HEK293T (cell line): Measurements from ENCODE around the gene CDH4.

Experiments
- CTCF ChIA-PET: fragments of 350-600 bp; formaldehyde crosslinking; extraction: SDS; loops from one replicate; lab custom pipeline; 2021; ENCODE audit warnings: antibody characterized with exemption, inconsistent platforms; lab: Yijun Ruan, JAX
- POLR2A ChIA-PET: fragments of 350-600 bp; formaldehyde crosslinking; extraction: SDS; loops from one replicate; lab custom pipeline; 2020; ENCODE audit warnings: antibody characterized with exemption, inconsistent platforms; lab: Yijun Ruan, JAX
- DNase-seq: peaks from one replicate; pipeline ENCODE4 v3.0.0; 2012; ENCODE audit warnings: mixed read lengths; ENCODE audit errors: extremely low spot score
- ARNT ChIP-seq: fragments of 450-650 bp; IDR thresholded peaks from 2 replicates; pipeline ENCODE4 v1.6.1; 2017; ENCODE audit warnings: mild to moderate bottlenecking
- BHLHE40 ChIP-seq: fragments of 450-650 bp; IDR thresholded peaks from 2 replicates; pipeline ENCODE4 v1.6.1; 2016; ENCODE audit warnings: mild to moderate bottlenecking, moderate library complexity, borderline replicate concordance
- CTBP1 ChIP-seq: fragments of 450-650 bp; IDR thresholded peaks from 2 replicates; pipeline ENCODE4 v1.6.1; 2016; ENCODE audit warnings: borderline replicate concordance
- ELF4 ChIP-seq: fragments of 450-650 bp; IDR thresholded peaks from 2 replicates; pipeline ENCODE4 v1.6.1; 2017; ENCODE audit warnings: antibody characterized with exemption
- FOXA1 ChIP-seq: fragments of 450-650 bp; IDR thresholded peaks from 2 replicates; pipeline ENCODE4 v1.6.1; 2016; ENCODE audit warnings: mild to moderate bottlenecking
- FOXK2 ChIP-seq: fragments of 450-650 bp; IDR thresholded peaks from 2 replicates; pipeline ENCODE4 v1.6.1; 2016; ENCODE audit warnings: mild to moderate bottlenecking
- FOXM1 ChIP-seq: fragments of 450-650 bp; IDR thresholded peaks from 2 replicates; pipeline ENCODE4 v1.6.1; 2017; ENCODE audit warnings: mild to moderate bottlenecking, borderline replicate concordance
- HDGF ChIP-seq: fragments of 450-650 bp; IDR thresholded peaks from 2 replicates; pipeline ENCODE4 v1.6.1; 2017; ENCODE audit warnings: antibody characterized with exemption, borderline replicate concordance
- L3MBTL2 ChIP-seq: fragments of 450-650 bp; conservative IDR thresholded peaks from 2 replicates; pipeline ENCODE4 v1.6.1; 2016; ENCODE audit warnings: mild to moderate bottlenecking
- LEF1 ChIP-seq: fragments of 450-650 bp; IDR thresholded peaks from 2 replicates; pipeline ENCODE4 v1.6.1; 2017; ENCODE audit warnings: mild to moderate bottlenecking, borderline replicate concordance
- NFRKB ChIP-seq: fragments of 450-650 bp; IDR thresholded peaks from 2 replicates; pipeline ENCODE4 v1.6.1; 2016; ENCODE audit warnings: mild to moderate bottlenecking, moderate library complexity
- SP1 ChIP-seq: fragments of 450-650 bp; IDR thresholded peaks from 2 replicates; pipeline ENCODE4 v1.6.1; 2017
- SUZ12 ChIP-seq: fragments of 450-650 bp; IDR thresholded peaks from 2 replicates; pipeline ENCODE4 v1.6.1; 2016; ENCODE audit warnings: mild to moderate bottlenecking
- TARDBP ChIP-seq: fragments of 450-650 bp; IDR thresholded peaks from 2 replicates; pipeline ENCODE4 v1.6.1; 2016
- ZNF384 ChIP-seq: fragments of 450-650 bp; IDR thresholded peaks from 2 replicates; pipeline ENCODE4 v1.6.1; 2016
- TF ChIP-seq, protein P1 (sequence below): fragments of 450-650 bp; IDR thresholded peaks from 2 replicates; pipeline ENCODE4 v1.6.1; 2016

The CDH4 gene

GRCh38 chr20:61964675-61965605 is 712.9 kb downstream of the CDH4 start:
- TF ChIP-seq, protein P1, sequence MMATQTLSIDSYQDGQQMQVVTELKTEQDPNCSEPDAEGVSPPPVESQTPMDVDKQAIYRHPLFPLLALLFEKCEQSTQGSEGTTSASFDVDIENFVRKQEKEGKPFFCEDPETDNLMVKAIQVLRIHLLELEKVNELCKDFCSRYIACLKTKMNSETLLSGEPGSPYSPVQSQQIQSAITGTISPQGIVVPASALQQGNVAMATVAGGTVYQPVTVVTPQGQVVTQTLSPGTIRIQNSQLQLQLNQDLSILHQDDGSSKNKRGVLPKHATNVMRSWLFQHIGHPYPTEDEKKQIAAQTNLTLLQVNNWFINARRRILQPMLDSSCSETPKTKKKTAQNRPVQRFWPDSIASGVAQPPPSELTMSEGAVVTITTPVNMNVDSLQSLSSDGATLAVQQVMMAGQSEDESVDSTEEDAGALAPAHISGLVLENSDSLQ = no peak
- TF ChIP-seq ARNT (no peak), ELF4 (no peak), L3MBTL2 (no peak), ZNF384 (no peak), HDGF (no peak), FOXM1 (no peak), FOXA1 (no peak), NFRKB (no peak), SP1 (no peak), LEF1 (no peak), CTBP1 (no peak), FOXK2 (no peak), BHLHE40 (no peak), TARDBP (no peak), SUZ12 (no peak)
- POLR2A ChIA-PET = no interaction called here
- no peak for DNase-seq
- CTCF ChIA-PET = no interaction called here

- CTCF ChIA-PET = no interaction called here
- no peak for DNase-seq
- no peak for TF ChIP-seq FOXM1
- no peak for TF ChIP-seq CTBP1
- no peak for TF ChIP-seq HDGF
- no peak for TF ChIP-seq SUZ12
- TF ChIP-seq FOXA1 = no peak
- no peak for TF ChIP-seq TARDBP
- TF ChIP-seq, protein P1 = no peak
- no peak for TF ChIP-seq SP1
- POLR2A ChIA-PET = no interaction called here
Observed at GRCh38 chr20:61965606-61966491, 713.8 kb downstream of the CDH4 start.

DNA sequence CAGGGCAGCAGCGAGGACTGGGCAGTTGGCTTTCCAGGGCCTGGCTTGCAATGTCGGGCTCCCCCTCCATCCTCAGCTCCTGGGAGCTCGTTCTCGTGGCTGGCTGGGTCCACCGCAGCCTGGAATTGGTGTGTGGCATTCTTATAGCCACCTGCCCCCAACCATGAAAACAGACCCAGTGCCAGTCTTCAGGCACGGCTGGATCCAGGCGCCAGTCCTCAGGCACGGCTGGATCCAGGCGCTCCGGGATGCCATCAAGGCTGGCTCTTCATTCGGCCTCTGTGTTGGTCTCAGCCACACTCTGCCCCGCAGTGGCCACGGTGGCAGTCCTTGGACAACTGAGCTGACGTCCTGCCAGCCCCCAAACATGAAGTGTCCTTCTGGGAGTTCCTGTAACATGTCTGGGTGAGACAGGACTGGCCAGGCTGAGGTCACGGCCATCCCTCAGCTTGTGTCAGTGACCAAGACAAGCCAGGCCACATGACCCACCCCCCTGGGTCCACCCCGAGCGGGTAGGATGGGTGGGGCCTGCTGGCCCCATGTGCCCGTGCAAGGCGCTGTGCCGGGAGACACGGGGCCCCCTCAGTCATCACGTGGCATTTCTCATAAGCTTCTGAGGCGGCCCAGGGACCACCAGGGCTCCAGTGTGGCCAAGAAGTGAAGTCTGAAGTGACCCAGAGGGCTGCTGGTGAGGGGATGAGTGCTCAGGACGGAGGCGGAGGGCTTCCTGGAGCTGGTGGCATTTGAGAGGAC is 714.6 kb downstream of the CDH4 start:
- TF ChIP-seq ZNF384 (no peak), NFRKB (no peak), TARDBP (no peak), FOXM1 (no peak), SUZ12 (no peak), LEF1 (no peak), SP1 (no peak), L3MBTL2 (no peak)
- TF ChIP-seq, protein P1 = no peak
- DNase-seq = no peak
- ChIA-PET POLR2A (interaction anchor here (1.0 kb wide), 1 partner anchor 155 kb away, joined by 3 read pairs; no protein-coding TSS in a partner anchor), CTCF (no interaction called here)

DNA sequence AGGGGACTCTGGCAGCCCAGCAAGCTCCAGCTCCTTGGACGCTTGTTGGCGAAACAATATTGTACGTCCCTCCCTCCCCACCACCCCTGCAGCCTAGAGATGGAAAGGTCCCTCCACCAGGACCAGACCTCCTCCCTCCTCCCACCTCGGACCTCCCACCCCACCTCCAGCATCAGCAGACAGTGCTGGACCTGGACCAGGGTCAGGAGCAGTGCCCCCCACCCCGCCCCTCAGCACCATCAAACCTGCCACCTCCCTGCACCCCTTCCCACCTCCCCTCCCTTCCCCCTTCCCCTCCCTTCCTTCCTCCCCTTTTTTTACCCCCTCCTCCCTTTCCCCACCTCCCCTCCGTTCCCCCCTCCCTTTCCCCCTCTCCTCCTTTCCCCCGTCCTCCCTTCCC is 715.2 kb downstream of the CDH4 start:
- ChIA-PET POLR2A (interaction anchor here (1.0 kb wide), 1 partner anchor 154 kb away, joined by 3 read pairs; no protein-coding TSS in a partner anchor), CTCF (no interaction called here)
- no peak for DNase-seq
- TF ChIP-seq FOXK2 (no peak), ZNF384 (no peak), L3MBTL2 (no peak), TARDBP (no peak), SP1 (no peak), HDGF (no peak), FOXA1 (no peak), FOXM1 (no peak), SUZ12 (no peak), ARNT (no peak), CTBP1 (no peak), ELF4 (no peak), LEF1 (no peak)
- TF ChIP-seq, protein P1 = no peak
